Osteoblast (primary cell): ENCODE data around the gene GRK3. TPM values are rescaled to one million over a fixed set of nuclear protein-coding genes. Genes with fewer than 3 reads are reported as not detected.

ENCODE experiments used
- DNase-seq: peaks from one replicate; pipeline ENCODE4 v3.0.0; 2011; ENCODE audit warnings: low spot score, mixed read lengths; ENCODE audit not compliant: insufficient read length; ENCODE audit errors: missing footprints
- H2AFZ ChIP-seq: 2 replicates; pipeline ENCODE4 v1.6.0; 2011; ENCODE audit warnings: mild to moderate bottlenecking, low read length
- H3K27ac ChIP-seq: 2 replicates; pipeline ENCODE4 v1.5.1; 2011; ENCODE audit warnings: mild to moderate bottlenecking, low read depth, low read length, moderate library complexity
- H3K27me3 ChIP-seq: 2 replicates; pipeline ENCODE4 v1.6.0; 2012; ENCODE audit warnings: mild to moderate bottlenecking, control low read depth, inconsistent platforms, low read length, moderate library complexity; ENCODE audit not compliant: insufficient read depth
- H3K36me3 ChIP-seq: 2 replicates; pipeline ENCODE4 v1.5.1; 2011; ENCODE audit warnings: mild to moderate bottlenecking, low read length, control low read depth, moderate library complexity; ENCODE audit not compliant: insufficient read depth
- H3K4me1 ChIP-seq: 2 replicates; pipeline ENCODE4 v1.5.1; 2011; ENCODE audit warnings: mild to moderate bottlenecking, low read length, control low read depth, moderate library complexity; ENCODE audit not compliant: insufficient read depth
- H3K4me2 ChIP-seq: 2 replicates; pipeline ENCODE4 v1.6.0; 2011; ENCODE audit warnings: mild to moderate bottlenecking, low read length; ENCODE audit not compliant: insufficient read depth
- H3K4me3 ChIP-seq: fragments of 200-600 bp; sonication (generic); 3 replicates; pipeline ENCODE4 v1.5.1; 2012; ENCODE audit warnings: mild to moderate bottlenecking, low read length, inconsistent platforms; ENCODE audit not compliant: insufficient read depth
- H3K79me2 ChIP-seq: 2 replicates; pipeline ENCODE4 v1.6.0; 2012; ENCODE audit warnings: mild to moderate bottlenecking, low read length, control low read depth, inconsistent platforms; ENCODE audit not compliant: insufficient read depth
- H3K9me3 ChIP-seq: 2 replicates; pipeline ENCODE4 v1.5.1; 2011; ENCODE audit warnings: low read depth, low read length, control low read depth
- H4K20me1 ChIP-seq: 2 replicates; pipeline ENCODE4 v1.6.0; 2012; ENCODE audit warnings: mild to moderate bottlenecking, low read length, control low read depth; ENCODE audit not compliant: insufficient read depth
- CTCF ChIP-seq: IDR thresholded peaks from 2 replicates; pipeline ENCODE4 v1.5.1; 2011; ENCODE audit warnings: mild to moderate bottlenecking, low read depth, low read length, moderate library complexity; ENCODE audit errors: extremely low read depth
- total RNA-seq: library from RNA; depleted of rRNA; stranded (reverse); fragments of >200 nt; gene quantifications from 2 replicates; pipeline ENCODE4 v1.2.3, GENCODE V29; 2012

GRK3 gene
- total RNA-seq, 1 donor, result 1.8 TPM

DNA sequence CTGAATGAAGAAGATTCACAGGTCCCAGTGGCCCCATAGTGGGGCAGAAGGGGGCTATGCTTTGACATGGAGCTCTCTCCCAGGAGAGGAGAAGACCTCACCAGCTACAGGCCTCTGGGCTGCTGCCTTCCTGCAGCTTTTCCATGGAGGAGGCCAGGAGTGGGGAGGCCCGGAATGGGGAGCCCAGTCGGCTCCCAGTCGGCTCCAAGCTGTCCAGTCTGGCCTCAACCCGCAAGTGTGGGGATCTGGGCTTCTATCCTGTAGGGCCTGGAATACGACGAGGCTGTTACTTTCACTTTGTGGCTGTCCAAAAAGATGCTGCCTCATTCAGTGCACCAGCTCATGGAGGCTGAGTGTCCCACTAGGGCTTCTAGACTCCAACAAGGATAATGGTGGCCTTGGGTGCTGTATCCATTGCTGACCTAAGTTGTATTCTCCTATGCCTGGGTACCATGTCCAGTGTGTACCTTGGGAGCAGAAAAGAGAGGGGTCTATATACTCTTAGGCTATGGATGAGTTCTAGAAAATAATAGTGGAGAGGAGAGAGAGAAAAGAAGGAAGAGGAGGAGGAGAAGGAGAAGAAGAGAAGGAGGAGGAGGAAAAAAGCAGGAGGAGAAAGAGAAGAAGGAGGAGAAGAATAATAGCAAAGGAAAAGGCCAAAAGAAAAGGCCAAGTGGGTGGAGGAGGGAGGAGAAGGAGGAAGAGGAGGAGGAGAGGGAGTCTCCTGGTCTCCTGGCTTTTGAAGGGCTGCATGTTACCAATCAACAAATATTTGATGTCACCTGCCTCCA, 178.6 kb downstream of the GRK3 start:
- peak; percentile 43 for DNase-seq
- no peaks in the 10 kb centered on the region for H4K20me1 ChIP-seq
- H3K36me3 ChIP-seq, result no peaks in the 10 kb centered on the region
- H3K4me3 ChIP-seq, result no peak overlapping the region
- peaks cover 30% of the 10 kb centered on the region for H3K4me1 ChIP-seq
- H3K4me2 ChIP-seq, result no peak overlapping the region
- TF ChIP-seq CTCF, result no peak
- no peaks in the 10 kb centered on the region for H3K27me3 ChIP-seq
- no peaks in the 10 kb centered on the region for H3K79me2 ChIP-seq
- no peaks in the 10 kb centered on the region for H3K9me3 ChIP-seq
- peak overlapping the region; percentile 17 for H2AFZ ChIP-seq
- no peak overlapping the region for H3K27ac ChIP-seq

- DNase-seq, result no peak
- Histone ChIP-seq H3K4me2 (no peak overlapping the region), H3K36me3 (no peaks in the 10 kb centered on the region), H3K27ac (no peak overlapping the region), H3K27me3 (no peaks in the 10 kb centered on the region), H3K79me2 (no peaks in the 10 kb centered on the region), H4K20me1 (no peaks in the 10 kb centered on the region), H3K4me3 (no peak overlapping the region), H2AFZ (no peak overlapping the region), H3K4me1 (peaks cover 31% of the 10 kb centered on the region), H3K9me3 (no peaks in the 10 kb centered on the region)
- TF ChIP-seq CTCF, result no peak
Measured at GRCh38 chr22:25744694-25745093, 180.2 kb downstream of the GRK3 start.

DNA sequence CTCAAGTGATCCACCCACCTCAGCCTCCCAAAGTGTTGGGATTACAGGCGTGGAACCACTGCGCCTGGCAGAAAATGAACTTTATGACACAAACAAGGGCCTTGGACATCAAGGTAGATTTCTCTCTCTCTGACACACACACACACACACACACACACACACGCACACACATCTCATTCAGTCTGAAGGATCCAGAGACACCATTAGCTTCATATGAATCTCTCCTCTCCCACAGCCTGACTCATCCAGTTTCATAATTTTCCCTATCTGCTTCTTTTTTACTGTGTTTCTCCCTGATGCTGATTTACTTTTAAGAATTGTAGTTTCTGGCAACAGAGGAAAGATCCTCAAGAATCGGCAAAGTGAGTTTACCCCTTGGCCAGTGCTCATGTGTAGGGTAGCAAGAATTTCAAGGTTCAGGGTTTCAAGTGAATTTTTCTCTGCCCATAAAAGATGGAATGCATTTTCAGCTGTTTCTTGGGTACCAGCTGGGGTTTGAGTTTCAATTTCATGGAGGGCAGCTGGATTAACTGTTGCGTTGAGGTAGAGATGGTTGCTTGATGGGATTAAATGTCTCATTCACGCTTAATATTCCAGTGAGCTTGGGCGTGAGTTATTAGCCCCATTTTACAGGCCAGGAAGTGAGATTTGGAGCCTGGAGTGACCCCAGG, 181.0 kb downstream of the GRK3 start:
- peak; percentile 93 for DNase-seq
- Histone ChIP-seq H3K4me1 (peaks cover 31% of the 10 kb centered on the region), H4K20me1 (no peaks in the 10 kb centered on the region), H2AFZ (no peak overlapping the region), H3K27ac (peak overlapping the region; percentile 98), H3K4me3 (no peak overlapping the region), H3K4me2 (peak overlapping the region; percentile 52), H3K36me3 (no peaks in the 10 kb centered on the region), H3K27me3 (no peaks in the 10 kb centered on the region), H3K79me2 (no peaks in the 10 kb centered on the region), H3K9me3 (no peaks in the 10 kb centered on the region)
- TF ChIP-seq CTCF, result no peak

DNA sequence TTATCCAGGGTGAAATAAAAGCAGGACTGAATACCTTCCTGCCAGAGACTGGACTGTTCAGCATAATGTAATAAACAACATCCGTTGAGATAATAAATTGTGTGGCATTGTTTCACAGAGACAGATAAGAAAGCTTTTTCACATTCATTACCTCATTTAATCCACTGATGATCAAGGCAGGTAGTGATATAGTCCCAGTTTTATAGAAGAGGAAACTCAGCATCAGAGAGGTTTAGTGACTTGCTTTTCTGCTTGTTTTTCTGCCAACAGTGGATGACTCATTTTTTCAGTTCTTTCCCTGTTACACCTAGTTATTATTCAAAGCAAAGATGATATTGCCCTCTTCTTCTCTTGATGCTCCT, 181.5 kb downstream of the GRK3 start:
- Histone ChIP-seq H3K4me2 (peak overlapping the region; percentile 52), H3K9me3 (no peaks in the 10 kb centered on the region), H3K4me1 (peaks cover 34% of the 10 kb centered on the region), H3K4me3 (no peak overlapping the region), H3K27ac (peak overlapping the region; percentile 98), H3K27me3 (no peaks in the 10 kb centered on the region), H2AFZ (no peak overlapping the region), H4K20me1 (no peaks in the 10 kb centered on the region), H3K79me2 (no peaks in the 10 kb centered on the region), H3K36me3 (no peaks in the 10 kb centered on the region)
- no peak for TF ChIP-seq CTCF
- DNase-seq, result peak; percentile 86
